ENCODE results near the gene YPEL3.

DNA sequence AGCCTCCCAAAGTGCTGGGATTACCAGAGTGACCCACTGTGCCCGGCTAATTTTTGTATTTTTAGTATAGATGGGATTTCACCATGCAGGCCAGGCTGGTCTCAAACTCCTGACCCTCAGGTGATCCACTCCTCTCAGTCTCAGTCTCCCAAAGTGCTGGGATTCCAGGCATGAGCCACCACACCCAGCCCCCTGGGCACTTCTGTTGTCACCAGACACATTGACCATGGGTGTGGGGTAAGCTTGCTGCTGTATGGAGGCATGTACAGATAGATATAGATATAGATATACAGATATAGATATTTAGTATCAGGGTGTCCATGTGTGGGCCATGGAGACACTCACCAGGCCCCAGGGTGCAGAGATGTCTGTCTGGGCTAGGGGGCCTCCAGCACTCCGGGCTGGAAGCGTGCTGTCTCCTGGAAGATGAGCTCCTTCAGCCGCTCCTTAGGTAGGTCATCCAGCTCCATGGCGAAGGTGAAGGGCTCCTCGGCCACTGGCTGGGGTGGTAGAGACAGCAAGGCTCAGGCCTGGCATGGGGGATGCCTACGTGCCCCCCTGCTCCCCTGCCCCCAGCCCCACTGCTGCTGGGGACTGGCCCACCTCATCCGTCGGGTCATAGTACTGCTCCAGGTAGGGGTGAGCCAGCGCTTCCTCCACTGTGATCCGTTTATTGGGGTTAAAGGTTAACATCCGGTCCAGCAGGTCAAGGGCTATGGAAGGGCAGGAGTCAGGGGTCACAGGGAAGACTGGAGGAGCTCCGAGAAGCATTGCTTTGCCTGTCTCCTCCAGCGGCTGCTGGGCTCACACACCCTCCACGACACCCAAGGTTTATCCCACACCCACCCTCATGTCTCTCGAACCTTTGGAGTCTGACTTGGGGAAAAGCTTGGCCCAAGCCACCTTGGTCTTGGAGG is 20.5 kb upstream of the YPEL3 start:
- TF ChIP-seq, protein P1, sequence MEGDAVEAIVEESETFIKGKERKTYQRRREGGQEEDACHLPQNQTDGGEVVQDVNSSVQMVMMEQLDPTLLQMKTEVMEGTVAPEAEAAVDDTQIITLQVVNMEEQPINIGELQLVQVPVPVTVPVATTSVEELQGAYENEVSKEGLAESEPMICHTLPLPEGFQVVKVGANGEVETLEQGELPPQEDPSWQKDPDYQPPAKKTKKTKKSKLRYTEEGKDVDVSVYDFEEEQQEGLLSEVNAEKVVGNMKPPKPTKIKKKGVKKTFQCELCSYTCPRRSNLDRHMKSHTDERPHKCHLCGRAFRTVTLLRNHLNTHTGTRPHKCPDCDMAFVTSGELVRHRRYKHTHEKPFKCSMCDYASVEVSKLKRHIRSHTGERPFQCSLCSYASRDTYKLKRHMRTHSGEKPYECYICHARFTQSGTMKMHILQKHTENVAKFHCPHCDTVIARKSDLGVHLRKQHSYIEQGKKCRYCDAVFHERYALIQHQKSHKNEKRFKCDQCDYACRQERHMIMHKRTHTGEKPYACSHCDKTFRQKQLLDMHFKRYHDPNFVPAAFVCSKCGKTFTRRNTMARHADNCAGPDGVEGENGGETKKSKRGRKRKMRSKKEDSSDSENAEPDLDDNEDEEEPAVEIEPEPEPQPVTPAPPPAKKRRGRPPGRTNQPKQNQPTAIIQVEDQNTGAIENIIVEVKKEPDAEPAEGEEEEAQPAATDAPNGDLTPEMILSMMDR (conservative IDR thresholded peaks at IDR 0.05 in 1 of 2, IDR thresholded peaks at IDR 0.05 in 1 of 2; ENCODE audit: extremely low read depth in 1 of 2, insufficient read depth in 1 of 2, low read depth in 1 of 2, low read length in 2 of 2), result no peak
- no peak for TF ChIP-seq EZH2 (IDR thresholded peaks at IDR 0.05; ENCODE audit: borderline replicate concordance, low read length)
